ENCODE measurements around the gene MBNL3. TPM values are rescaled to one million over a fixed set of nuclear protein-coding genes. Genes with fewer than 3 reads are reported as not detected.

MBNL3 gene
- total and polyA plus RNA-seq, 2 donors, result 2.9 to 11.3 TPM

DNA sequence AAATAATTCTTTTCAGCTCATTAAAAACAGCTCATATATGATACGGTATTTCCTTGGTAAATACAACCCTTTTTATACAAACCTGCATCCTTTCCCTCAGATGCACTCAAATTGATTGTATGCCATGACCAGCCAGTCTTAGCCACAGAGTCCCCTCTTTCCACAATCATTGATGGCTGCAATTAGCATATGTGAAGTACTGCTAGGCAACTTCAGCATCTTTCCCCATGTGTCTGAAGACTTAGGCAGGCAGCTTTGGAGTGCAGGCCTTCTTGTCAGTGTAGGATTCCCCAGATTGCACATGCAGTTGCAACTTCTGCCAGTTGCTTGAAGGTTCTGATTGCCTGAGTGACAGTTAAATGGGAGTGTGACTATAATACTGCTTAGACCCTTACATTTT lies 15.6 kb upstream of the MBNL3 start:
- no peak overlapping the region for H3K27ac ChIP-seq (ENCODE audit: low read depth in 1 of 2, low read length in 1 of 2)
- no peaks in the 10 kb centered on the region for H3K4me1 ChIP-seq (ENCODE audit: control insufficient read depth in 2 of 2, insufficient read depth in 2 of 2, low read length in 2 of 2)
- no peak overlapping the region for H3K4me3 ChIP-seq (ENCODE audit: low read length in 2 of 2)
- H3K27me3 ChIP-seq (ENCODE audit: control insufficient read depth in 2 of 2, insufficient read depth in 1 of 2, low read length in 1 of 2), result no peaks in the 10 kb centered on the region
- no peak for DNase-seq (ENCODE audit: low read depth in 6 of 9, low spot score in 9 of 9)
- 100% methylated on average over 1 of the region's 1 CpG for WGBS
- no peaks in the 10 kb centered on the region for H3K36me3 ChIP-seq (ENCODE audit: control insufficient read depth in 2 of 2, insufficient read depth in 2 of 2, low read length in 1 of 2)
- no peaks in the 10 kb centered on the region for H3K9me3 ChIP-seq (ENCODE audit: control insufficient read depth in 2 of 2, insufficient read depth in 1 of 2, low read length in 1 of 2)

DNA sequence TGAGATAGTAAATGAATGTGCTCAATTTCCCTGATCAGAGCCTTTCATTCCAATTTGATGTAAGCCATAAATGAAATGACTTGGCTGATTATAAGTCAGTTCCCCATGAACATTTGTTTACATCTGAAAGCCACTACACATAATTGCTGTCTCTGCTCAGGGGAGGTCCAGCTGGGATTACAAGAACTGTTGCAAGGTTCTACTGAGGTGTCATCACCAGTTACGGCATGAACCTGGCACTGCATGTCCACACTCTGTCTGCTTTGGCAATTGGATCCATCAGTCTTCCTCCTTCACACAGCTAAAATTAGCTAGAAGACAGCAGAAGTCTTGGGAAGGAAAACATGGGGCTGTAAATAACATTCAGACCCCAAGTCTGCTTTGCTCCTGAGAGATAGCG lies 12.8 kb upstream of the MBNL3 start:
- no peaks in the 10 kb centered on the region for H3K36me3 ChIP-seq (ENCODE audit: control insufficient read depth in 2 of 2, insufficient read depth in 2 of 2, low read length in 1 of 2)
- 99% methylated on average over 2 of the region's 2 CpGs for WGBS
- no peaks in the 10 kb centered on the region for H3K9me3 ChIP-seq (ENCODE audit: control insufficient read depth in 2 of 2, insufficient read depth in 1 of 2, low read length in 1 of 2)
- DNase-seq (ENCODE audit: low read depth in 6 of 9, low spot score in 9 of 9), result no peak
- H3K4me1 ChIP-seq (ENCODE audit: control insufficient read depth in 2 of 2, insufficient read depth in 2 of 2, low read length in 2 of 2), result no peaks in the 10 kb centered on the region
- H3K4me3 ChIP-seq (ENCODE audit: low read length in 2 of 2), result no peak overlapping the region
- no peak overlapping the region for H3K27ac ChIP-seq (ENCODE audit: low read depth in 1 of 2, low read length in 1 of 2)
- no peaks in the 10 kb centered on the region for H3K27me3 ChIP-seq (ENCODE audit: control insufficient read depth in 2 of 2, insufficient read depth in 1 of 2, low read length in 1 of 2)

DNA sequence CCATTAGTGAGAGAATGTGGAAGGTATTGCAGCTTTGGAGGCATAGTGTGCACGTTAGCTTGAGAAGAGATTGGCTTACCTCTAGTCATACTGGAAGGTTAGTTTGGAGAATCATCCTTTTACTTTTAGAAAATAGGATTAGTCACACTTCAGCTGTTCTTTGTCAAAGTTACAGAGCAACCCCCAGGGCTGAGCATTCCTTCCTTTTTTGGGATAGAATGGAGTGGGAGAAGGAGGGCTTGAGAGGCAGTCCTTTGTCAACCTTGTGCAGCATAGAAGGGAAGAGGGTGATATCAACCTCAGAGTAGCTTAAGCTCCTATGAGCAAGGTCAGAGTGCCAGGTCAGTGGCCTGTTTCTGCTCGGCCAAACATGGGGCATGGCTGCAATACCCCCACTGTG lies 8.6 kb upstream of the MBNL3 start:
- no peak for DNase-seq (ENCODE audit: low read depth in 6 of 9, low spot score in 9 of 9)
- no peak overlapping the region for H3K27ac ChIP-seq (ENCODE audit: low read depth in 1 of 2, low read length in 1 of 2)
- H3K9me3 ChIP-seq (ENCODE audit: control insufficient read depth in 2 of 2, insufficient read depth in 1 of 2, low read length in 1 of 2), result no peaks in the 10 kb centered on the region
- no peaks in the 10 kb centered on the region for H3K36me3 ChIP-seq (ENCODE audit: control insufficient read depth in 2 of 2, insufficient read depth in 2 of 2, low read length in 1 of 2)
- 98% methylated on average over 2 of the region's 2 CpGs for WGBS
- no peaks in the 10 kb centered on the region for H3K27me3 ChIP-seq (ENCODE audit: control insufficient read depth in 2 of 2, insufficient read depth in 1 of 2, low read length in 1 of 2)
- H3K4me1 ChIP-seq (ENCODE audit: control insufficient read depth in 2 of 2, insufficient read depth in 2 of 2, low read length in 2 of 2), result no peaks in the 10 kb centered on the region
- no peak overlapping the region for H3K4me3 ChIP-seq (ENCODE audit: low read length in 2 of 2)

DNA sequence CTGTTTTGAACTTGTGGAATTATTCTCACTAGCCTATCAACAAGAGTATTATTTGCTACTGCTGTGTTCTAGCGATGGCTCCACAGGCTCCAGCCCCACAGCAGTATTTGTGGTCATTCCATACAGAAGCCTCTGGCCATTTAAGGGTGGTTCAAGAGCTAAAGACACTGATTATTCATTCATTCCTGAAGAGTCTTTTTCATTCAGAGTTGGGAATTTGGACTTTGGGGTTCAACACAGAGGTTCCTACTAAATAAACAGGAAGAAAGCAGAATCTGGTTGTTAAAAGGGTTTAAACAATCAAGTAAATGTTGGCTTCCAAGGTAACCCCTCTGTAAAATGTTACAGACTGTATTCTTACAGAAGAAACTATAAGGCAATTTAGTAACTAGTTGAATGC lies 4.3 kb upstream of the MBNL3 start:
- no peak for DNase-seq (ENCODE audit: low read depth in 6 of 9, low spot score in 9 of 9)
- no peak overlapping the region for H3K27ac ChIP-seq (ENCODE audit: low read depth in 1 of 2, low read length in 1 of 2)
- H3K36me3 ChIP-seq (ENCODE audit: control insufficient read depth in 2 of 2, insufficient read depth in 2 of 2, low read length in 1 of 2), result no peaks in the 10 kb centered on the region
- H3K27me3 ChIP-seq (ENCODE audit: control insufficient read depth in 2 of 2, insufficient read depth in 1 of 2, low read length in 1 of 2), result no peaks in the 10 kb centered on the region
- H3K9me3 ChIP-seq (ENCODE audit: control insufficient read depth in 2 of 2, insufficient read depth in 1 of 2, low read length in 1 of 2), result no peaks in the 10 kb centered on the region
- H3K4me1 ChIP-seq (ENCODE audit: control insufficient read depth in 2 of 2, insufficient read depth in 2 of 2, low read length in 2 of 2), result no peaks in the 10 kb centered on the region
- 100% methylated on average over 1 of the region's 1 CpG for WGBS
- no peak overlapping the region for H3K4me3 ChIP-seq (ENCODE audit: low read length in 2 of 2)

DNA sequence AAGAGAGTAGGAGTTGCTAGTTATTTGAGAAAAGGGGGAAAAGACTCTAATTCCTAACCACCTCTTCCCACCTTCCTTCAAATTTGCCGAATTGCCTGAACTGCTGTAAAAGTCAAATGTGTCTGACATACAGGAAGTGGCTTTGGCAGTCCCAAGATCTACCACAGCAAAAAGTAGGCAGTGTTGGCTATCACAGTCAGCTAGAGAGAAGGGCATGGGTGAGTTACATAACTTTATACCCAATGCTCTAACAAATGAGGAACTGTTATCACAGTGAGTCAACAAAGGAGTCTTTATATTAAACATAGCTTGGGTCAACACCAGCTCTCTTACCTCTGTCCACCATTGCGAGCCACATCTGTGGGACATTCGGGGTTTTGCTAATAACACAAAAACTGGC lies 2.4 kb upstream of the MBNL3 start:
- Histone ChIP-seq H3K27me3 (ENCODE audit: control insufficient read depth in 2 of 2, insufficient read depth in 1 of 2, low read length in 1 of 2) (no peaks in the 10 kb centered on the region), H3K4me3 (ENCODE audit: low read length in 2 of 2) (no peak overlapping the region), H3K27ac (ENCODE audit: low read depth in 1 of 2, low read length in 1 of 2) (no peak overlapping the region), H3K9me3 (ENCODE audit: control insufficient read depth in 2 of 2, insufficient read depth in 1 of 2, low read length in 1 of 2) (no peaks in the 10 kb centered on the region), H3K4me1 (ENCODE audit: control insufficient read depth in 2 of 2, insufficient read depth in 2 of 2, low read length in 2 of 2) (no peaks in the 10 kb centered on the region), H3K36me3 (ENCODE audit: control insufficient read depth in 2 of 2, insufficient read depth in 2 of 2, low read length in 1 of 2) (no peaks in the 10 kb centered on the region)
- WGBS, result 52% methylated on average over 3 of the region's 3 CpGs
- DNase-seq (ENCODE audit: low read depth in 6 of 9, low spot score in 9 of 9), result peak in 2 of 9 donors; percentile 13 to 53

DNA sequence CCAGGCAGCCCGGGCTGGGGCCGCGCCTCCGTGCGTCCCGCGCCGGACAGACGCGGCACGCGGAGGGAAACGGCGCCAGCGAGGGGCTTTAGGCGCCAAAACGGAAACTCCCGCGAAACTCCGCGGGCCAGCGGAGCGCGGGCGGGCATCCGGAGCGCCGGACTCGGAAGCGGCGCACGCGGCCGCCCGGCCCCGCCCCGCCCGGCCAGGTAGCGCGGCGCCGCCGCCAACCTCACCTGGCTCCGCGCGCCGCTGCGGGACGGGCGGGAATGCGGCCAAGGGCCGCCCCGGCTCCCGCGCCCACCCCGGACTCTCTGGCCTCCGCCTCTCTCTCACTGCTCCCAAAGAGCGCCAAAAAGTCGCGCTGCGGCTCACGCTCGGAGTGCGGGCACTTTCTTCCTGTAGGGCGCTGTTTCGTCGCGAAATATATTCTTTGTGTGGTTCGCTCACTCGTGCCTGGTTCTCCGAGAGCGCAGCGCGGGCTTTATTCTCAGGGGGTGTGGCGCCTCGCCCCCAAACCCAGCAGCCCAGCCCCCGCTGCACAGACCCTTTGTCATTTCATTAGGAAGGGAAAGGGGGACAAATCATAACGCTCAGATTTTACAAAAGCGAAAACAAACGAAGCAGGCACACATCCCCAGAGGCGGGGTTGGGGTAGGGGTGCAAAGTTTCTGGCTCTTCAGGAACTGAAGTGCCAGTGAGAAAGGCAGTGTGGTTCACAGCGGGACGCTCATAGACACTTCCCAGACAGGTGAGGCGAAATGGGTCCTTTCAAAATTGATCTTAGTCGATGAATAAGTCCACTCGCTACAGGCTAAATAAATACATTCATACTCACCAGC lies 961 bp upstream of the MBNL3 start:
- Histone ChIP-seq H3K9me3 (ENCODE audit: control insufficient read depth in 2 of 2, insufficient read depth in 1 of 2, low read length in 1 of 2) (no peaks in the 10 kb centered on the region), H3K4me3 (ENCODE audit: low read length in 2 of 2) (peak overlapping the region; percentile 68 to 69), H3K36me3 (ENCODE audit: control insufficient read depth in 2 of 2, insufficient read depth in 2 of 2, low read length in 1 of 2) (no peaks in the 10 kb centered on the region), H3K4me1 (ENCODE audit: control insufficient read depth in 2 of 2, insufficient read depth in 2 of 2, low read length in 2 of 2) (no peaks in the 10 kb centered on the region), H3K27ac (ENCODE audit: low read depth in 1 of 2, low read length in 1 of 2) (peak overlapping the region; percentile 76 to 89), H3K27me3 (ENCODE audit: control insufficient read depth in 2 of 2, insufficient read depth in 1 of 2, low read length in 1 of 2) (no peaks in the 10 kb centered on the region)
- peak in 5 of 9 donors; percentile 42 to 79 (median 56) for DNase-seq (ENCODE audit: low read depth in 6 of 9, low spot score in 9 of 9)
- WGBS, result under 1% methylated on average over 69 of the region's 86 CpGs

DNA sequence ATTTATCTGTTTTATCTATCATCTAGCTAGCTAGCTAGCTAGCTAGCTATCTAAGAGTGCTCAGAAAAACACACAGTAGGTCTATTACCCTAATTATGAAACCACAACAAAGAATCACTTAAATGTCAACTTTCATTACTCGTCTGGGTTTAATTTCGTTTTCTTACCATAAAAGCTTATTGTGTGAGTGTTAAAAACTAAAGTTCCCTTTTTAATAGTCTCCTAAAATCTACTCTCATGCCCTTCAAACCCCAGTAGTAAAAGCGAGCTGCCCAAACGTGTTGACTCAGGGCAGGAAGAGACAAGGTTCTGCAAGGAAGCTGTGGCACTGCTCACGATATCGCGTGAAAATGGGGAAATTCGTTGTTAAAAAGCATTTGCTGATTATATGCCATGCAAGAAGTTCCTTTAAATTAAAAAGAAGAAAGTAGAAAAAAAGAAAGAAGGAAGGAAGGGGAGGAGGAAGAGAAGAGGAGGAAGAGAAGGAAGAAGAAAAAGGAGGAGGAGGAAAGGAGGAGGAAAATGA lies 595 bp downstream of the MBNL3 start:
- Histone ChIP-seq H3K4me3 (ENCODE audit: low read length in 2 of 2) (peak overlapping the region; percentile 68 to 69), H3K27me3 (ENCODE audit: control insufficient read depth in 2 of 2, insufficient read depth in 1 of 2, low read length in 1 of 2) (no peaks in the 10 kb centered on the region), H3K36me3 (ENCODE audit: control insufficient read depth in 2 of 2, insufficient read depth in 2 of 2, low read length in 1 of 2) (no peaks in the 10 kb centered on the region), H3K9me3 (ENCODE audit: control insufficient read depth in 2 of 2, insufficient read depth in 1 of 2, low read length in 1 of 2) (no peaks in the 10 kb centered on the region), H3K4me1 (ENCODE audit: control insufficient read depth in 2 of 2, insufficient read depth in 2 of 2, low read length in 2 of 2) (no peaks in the 10 kb centered on the region), H3K27ac (ENCODE audit: low read depth in 1 of 2, low read length in 1 of 2) (peak overlapping the region in 1 of 2 donors; percentile 89)
- WGBS, result 0% methylated on average over 8 of the region's 8 CpGs
- peak in 3 of 9 donors; percentile 21 to 69 (median 39) for DNase-seq (ENCODE audit: low read depth in 6 of 9, low spot score in 9 of 9)

DNA sequence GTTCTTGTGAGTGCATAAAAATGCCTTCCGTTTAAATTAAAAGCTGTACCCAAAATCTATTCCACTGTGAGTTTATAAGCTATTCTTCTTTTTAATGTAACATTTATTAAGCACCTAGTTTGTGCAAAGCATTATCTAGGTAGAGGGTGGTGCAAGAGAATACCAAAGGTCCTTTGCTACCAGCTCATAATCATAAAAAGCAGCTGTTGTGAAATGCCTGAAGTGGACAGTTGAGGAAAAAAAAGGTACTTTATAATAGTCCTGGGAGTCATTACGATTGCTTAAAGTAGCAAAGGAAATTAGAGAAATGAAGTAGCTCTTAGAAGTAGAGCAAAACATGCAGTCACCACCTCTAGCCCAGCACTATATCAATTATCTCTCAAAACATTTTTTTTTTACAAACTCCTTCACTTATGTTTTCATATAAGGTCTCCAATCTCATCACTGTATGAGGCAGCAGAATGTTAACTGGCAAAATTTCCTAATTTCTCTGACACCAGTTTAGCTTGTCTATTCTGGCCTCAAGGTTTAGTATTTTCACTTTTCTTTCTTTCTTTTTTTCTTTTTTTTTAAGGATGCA lies 2.1 kb downstream of the MBNL3 start:
- no peaks in the 10 kb centered on the region for H3K36me3 ChIP-seq (ENCODE audit: control insufficient read depth in 2 of 2, insufficient read depth in 2 of 2, low read length in 1 of 2)

DNA sequence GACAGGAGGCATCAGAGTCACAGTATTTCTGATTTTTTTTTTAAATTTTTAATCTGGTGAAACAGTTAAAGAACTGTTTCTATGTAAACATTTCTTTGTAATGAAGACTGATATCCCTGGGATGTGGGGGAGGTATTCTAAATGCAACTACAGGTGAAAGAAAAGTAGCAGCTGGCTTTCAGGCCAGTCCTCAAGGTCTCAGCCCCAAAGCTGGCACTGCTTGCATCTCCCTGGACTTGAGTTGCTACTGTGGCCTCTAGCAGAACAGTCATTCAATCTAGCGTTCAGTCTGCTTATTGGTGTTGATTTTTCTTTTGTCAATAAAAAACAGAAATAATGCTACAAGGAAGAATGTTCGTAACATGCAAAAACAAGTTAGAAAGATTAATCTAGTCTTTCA lies 4.9 kb downstream of the MBNL3 start:
- WGBS, result 96% methylated on average over 2 of the region's 2 CpGs
- no peaks in the 10 kb centered on the region for H3K36me3 ChIP-seq (ENCODE audit: control insufficient read depth in 2 of 2, insufficient read depth in 2 of 2, low read length in 1 of 2)
- H3K9me3 ChIP-seq (ENCODE audit: control insufficient read depth in 2 of 2, insufficient read depth in 1 of 2, low read length in 1 of 2), result no peaks in the 10 kb centered on the region
- DNase-seq (ENCODE audit: low read depth in 6 of 9, low spot score in 9 of 9), result no peak
- H3K4me3 ChIP-seq (ENCODE audit: low read length in 2 of 2), result no peak overlapping the region
- H3K27ac ChIP-seq (ENCODE audit: low read depth in 1 of 2, low read length in 1 of 2), result no peak overlapping the region
- H3K4me1 ChIP-seq (ENCODE audit: control insufficient read depth in 2 of 2, insufficient read depth in 2 of 2, low read length in 2 of 2), result peaks cover 0 to 14% of the 10 kb centered on the region in 2 donors
- H3K27me3 ChIP-seq (ENCODE audit: control insufficient read depth in 2 of 2, insufficient read depth in 1 of 2, low read length in 1 of 2), result no peaks in the 10 kb centered on the region

More for the DNA sequence above, 2.1 kb downstream of the MBNL3 start:
- H3K27me3 ChIP-seq (ENCODE audit: control insufficient read depth in 2 of 2, insufficient read depth in 1 of 2, low read length in 1 of 2), result no peaks in the 10 kb centered on the region
- H3K4me3 ChIP-seq (ENCODE audit: low read length in 2 of 2), result no peak overlapping the region
- peaks cover 0 to 6% of the 10 kb centered on the region in 2 donors for H3K4me1 ChIP-seq (ENCODE audit: control insufficient read depth in 2 of 2, insufficient read depth in 2 of 2, low read length in 2 of 2)
- whole genome bisulfite sequencing, result 70% methylated on average over 2 of the region's 2 CpGs
- H3K27ac ChIP-seq (ENCODE audit: low read depth in 1 of 2, low read length in 1 of 2), result no peak overlapping the region
- no peak for DNase-seq (ENCODE audit: low read depth in 6 of 9, low spot score in 9 of 9)
- no peaks in the 10 kb centered on the region for H3K9me3 ChIP-seq (ENCODE audit: control insufficient read depth in 2 of 2, insufficient read depth in 1 of 2, low read length in 1 of 2)

Measured in thymus (tissue), 11 donors.